Stimulated activated CD8-positive, alpha-beta memory T cell treated with anti-CD3 and anti-CD28 coated beads, Interleukin-4, amount 100 ng/mL, for 48 hours (primary cell): ENCODE results near the gene COL20A1.
"Not testable (repeated sequence)": the region's sequence is repeated elsewhere in the genome, so short reads cannot be mapped to it uniquely, and the experiment has no call there.

Source experiments
- DNase-seq: peaks from one replicate; pipeline ENCODE4 v3.0.0-alpha.2; 2020

Gene COL20A1

DNA sequence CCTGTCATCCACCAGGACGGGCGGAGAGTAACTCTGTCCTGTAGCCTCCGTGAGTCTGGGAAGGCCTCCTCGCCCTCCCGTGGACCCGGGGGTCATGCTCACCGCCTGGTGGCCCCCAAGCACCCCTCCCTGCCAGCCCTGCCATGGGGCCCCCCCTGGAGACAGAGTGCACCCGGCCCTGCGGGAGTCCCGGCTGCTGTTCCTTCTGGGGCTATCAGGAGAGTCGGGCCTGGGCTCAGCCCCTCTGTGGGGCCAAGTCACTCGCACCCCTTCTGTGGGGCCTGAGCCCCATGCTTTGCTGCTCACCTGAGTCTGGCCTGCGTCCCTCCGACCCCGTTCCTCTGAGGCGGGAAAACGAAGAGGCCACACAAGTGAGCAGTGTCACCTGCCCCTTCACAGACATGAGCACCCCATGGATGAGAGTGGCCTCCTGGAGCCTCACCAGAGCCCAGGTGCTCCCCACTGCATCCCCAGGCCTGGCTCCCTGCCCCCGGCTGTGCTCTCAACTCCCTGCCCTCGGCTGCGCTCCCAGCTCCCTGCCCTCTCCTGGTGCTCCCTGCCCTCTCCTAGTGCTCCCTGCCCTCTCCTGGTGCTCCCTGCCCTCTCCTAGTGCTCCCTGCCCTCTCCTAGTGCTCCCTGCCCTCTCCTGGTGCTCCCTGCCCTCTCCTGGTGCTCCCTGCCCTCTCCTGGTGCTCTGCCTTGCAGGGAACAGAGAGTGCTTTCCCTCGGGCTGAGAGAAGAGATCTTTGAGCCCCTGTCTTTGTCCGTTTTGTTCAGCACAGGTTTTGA lies 72.8 kb downstream of the COL20A1 start:
- no peak for DNase-seq

DNA sequence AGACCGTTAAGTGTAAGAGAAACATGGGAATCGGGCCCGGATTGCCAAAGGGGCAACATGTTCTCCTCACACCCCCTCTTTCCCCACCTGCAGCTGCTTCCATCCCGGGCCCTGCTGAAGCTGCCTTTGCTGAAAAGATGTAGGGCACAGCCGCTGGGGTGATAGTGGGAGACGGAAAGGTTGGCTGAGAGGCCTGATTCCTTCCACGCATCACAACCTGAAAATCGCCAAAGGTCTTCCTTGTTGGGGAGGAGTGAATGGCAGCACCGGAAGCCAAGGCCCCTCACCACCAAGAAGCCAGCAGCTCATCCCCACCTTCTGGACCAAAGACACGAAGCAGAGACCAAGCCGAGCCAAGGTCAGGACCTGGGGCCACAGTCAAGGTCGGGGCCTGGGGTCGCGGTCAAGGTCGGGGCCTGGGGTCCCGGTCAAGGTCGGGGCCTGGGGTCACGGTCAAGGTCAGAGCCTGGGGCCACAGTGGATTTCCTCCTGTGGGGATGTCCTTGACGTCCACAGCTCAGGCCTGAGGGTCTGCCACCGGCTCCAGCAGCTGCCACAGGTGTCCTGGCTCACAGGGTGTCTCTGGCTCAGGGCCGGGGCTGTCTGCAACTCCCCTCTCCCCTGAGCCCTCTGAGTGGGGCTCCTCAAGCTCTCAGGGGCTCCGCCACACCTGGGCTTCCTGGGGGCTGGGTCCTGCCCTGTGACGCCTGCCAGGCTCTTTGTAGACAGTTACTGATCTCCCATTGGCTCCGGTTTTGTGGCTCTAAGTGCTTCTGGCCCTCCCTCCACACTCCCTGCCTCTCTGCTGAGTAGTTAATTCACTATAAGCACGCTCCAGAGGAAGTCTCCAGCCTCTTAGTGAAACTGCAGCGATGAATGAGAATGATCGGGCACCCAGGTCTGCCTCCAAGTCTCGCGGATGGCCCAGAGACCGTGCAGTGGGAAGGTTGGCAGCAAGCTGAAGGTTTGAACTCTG lies 73.7 kb downstream of the COL20A1 start:
- DNase-seq = no peak

DNA sequence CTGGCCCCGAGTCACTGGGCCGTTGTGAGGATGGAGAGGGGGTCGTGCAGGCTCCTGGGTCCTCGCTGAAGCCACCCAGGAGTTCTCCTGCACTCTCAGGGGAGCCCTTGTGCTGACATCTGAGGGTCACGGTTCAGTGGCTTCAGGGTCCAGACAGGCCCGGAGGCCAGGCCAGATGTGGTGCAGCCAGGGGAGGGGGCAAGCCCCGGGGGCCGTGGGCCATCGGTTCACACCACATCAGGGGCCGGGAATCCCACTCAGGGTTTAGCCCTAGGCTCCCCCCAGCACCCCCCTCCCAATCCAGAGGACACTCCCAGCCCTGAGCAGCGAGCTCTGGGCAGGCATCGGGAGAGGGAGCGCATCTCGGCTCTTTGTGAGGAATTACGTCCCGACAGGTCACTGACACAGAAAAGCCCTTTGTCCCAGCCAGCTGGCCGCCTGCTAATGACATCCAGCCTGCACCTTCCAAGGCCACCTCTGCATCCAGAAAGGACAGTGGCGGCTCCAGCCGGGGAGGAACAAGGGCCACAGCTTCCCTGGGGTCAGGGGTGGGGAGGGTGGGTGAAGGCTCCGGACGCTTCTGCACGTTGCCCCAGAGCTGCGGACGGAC lies 74.6 kb downstream of the COL20A1 start:
- no peak for DNase-seq

DNA sequence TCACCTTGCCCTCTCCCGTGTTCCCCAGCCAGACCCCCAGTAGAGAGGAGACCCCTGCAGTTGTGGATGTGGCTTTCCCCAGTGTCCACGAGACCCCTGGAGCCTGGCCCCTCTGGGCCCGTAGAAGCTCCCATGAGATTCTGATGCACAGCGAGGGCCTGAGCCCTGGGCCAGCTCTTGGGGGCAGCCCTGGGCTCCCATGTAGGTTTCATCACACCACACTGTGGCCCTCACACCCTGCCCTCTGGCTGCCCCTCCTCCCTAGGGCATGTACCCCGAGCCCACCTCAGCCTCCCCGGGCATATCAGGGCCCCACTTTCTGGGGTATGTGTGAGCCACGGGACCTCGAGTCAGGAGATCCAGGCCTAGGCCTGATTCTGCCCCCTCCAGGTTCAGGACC lies 75.2 kb downstream of the COL20A1 start:
- no peak for DNase-seq

DNA sequence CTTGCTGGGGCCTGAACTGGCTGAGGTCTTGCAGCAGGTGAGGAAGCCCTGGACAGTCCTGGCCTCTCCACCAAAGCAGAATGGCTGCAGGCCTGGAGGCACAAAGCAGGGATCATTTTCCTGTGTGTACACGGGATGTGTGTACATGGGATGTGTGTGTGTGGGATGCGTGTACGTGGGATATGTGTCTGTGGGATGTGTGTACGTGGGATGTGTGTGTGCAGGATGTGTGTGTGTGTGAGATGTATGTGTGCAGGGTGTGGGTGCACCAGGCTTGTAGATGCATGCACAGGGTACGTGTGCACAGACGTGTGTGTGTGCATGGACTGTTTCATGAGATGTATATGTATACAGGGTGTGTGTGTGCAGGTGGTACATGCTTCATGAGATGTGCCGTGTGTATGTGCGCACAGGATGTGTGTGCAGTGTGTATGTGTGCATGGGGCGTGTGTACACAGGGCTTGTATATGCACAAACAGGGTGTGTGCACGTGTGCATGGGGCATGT lies 76.1 kb downstream of the COL20A1 start:
- DNase-seq = no peak

DNA sequence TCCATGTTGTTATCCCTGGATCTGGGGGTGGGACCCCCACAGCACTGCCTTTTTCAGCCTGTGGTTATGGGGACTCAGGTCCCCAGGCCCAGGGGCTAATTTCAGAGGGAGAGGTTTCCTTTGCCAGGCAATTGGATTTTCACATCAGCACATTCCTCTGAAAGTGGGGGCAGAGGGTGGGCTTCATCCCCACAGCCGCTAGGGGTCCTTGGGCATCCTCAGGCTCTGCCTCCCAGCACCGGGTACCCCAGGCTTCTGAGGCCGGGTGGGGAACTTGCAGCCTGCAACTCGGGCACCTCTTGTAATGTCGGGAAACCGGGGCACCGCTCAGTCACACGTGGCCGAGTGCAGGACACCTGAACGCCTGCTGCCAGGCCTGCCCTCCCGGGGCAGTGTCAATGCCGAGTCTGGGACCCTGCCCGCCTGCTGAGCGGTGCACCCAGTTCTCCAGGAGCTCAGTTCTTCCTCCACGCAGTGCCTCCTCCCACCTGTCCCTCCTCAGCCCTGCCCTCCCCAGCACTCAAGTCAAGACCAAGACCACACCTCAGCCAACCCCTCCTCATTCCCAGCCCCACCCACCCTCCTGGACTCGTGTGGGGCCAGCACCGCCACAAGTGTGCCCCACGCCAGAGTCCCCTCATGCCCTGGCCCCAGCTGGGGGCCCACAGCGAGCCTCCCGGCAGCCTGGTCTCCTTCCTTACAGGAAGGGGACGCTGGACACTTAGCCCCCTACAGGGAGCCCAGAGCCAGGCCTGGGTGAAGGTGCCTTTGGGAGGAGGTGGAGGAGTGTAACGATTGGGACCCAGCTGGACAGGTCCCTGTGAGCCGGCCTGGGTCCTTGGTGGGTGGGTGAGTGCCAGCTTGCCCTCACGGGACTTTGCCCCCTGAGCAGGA lies 77.0 kb downstream of the COL20A1 start:
- no peak for DNase-seq

DNA sequence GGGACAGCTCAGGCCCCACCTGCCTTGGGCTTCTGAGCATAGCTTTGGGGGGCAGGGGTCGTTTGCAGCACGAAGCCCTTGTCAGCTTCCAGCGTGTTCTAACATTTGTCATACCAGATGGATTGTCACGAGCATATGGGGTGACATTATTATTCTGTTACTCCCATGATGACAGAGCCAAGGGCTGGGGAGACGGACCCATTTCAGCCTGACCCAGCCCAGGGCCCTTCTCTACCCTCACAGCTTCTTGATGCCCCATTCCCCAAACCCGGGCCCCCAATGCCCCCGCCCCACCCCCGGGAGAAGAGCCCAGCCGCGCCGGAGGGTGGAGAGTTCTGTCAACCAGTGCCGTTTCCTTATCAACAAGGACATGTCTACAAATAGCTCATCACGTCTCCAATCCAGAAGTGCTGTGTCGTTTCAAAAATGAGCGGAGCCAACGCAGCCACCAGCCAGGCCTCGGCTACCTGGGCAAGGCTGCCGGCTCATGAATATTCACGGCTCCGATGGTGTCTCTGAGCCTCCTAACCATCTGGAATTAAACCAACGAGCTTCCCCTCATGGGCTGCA lies 77.7 kb downstream of the COL20A1 start:
- DNase-seq = no peak

DNA sequence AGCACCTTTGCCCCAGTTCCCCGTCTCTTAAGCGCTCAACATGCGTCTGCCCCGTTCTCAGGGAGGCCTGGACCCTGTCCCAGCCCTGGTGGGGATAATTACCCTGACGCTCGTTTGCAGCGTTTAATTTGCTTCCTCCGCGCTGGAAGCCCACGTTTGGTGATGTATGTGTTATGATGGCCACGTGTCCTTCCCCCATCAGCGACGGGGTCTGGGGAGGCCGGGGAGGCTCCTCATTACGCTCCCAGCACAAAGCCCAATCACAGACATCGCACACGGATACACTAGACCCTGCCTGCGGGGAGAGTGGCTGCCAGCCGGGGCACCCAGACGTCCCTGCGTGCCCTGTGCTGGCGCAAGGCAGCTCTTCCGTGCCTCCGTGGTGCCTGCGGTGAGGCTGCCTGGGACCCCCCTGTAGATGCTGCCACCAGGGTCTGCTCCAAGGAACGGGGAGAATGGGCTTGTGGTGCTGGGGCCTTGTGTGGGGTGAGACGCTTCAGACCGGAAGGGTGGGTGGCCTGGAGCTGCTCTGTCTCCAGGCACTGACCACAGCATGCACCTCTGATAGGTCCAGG lies 78.4 kb downstream of the COL20A1 start:
- DNase-seq = no peak

DNA sequence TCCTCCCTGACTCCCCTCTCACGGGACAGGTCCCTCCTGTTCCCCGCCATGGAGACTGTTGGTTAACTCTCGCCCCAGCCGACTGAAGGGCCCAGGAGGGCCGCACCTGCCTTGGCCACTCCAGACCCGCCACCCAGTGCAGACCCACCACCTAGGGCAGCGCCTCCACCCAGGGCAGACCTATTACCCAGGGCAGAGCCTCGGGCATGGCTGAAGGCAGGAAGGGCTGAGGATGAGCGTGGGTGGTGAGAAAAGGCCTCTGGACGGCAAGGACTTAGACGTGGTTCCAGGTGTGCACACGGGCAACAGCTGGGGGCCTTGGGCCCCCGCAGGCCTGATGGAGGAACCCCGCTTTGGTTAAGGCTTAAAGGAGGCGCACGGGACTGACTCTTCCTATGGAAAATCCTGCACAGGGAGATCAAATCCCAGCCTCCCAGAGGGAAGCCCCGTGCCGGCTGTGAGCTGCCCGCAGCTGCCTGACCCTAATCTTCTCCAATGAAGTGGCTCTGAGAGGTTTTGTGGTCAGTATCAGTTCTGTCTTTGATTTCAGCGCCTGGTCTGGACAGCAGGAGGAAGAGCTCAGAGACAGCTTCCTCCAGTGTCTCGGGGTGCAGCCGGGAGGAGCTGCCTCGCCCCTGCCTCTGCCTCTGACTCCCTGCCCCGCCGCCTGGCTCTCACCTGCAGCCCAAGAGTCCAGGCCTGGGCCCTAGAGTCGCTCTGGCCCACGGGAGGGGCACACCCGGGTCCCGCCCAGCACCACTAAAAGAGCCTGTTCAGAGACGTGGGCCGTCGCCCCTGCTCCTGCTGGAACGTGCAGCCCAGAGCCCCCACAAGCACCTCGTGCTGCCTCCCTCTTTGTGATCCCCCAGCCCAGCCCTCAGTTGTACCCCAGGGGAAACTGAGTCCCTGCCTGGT lies 80.2 kb downstream of the COL20A1 start:
- DNase-seq = no peak

DNA sequence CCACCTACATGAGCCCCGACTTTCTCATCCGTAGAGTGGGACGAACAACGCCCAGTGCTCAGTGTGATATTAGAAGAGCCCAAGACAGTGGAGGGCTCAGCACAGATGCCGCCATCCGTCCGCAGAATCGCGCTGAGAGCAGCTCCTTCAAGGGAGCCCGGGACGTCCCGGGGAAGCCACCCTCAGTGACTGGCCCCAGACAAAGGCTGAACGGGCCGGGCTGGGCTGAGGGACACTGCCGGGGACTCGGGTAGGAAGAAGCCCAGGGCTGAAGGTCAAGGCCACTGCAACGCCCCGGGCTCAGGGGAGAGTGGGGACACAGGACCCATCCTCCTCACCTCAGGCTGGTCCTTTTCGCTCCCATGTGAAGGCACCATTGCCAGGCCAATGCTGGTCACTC lies 81.0 kb downstream of the COL20A1 start:
- no peak for DNase-seq

DNA sequence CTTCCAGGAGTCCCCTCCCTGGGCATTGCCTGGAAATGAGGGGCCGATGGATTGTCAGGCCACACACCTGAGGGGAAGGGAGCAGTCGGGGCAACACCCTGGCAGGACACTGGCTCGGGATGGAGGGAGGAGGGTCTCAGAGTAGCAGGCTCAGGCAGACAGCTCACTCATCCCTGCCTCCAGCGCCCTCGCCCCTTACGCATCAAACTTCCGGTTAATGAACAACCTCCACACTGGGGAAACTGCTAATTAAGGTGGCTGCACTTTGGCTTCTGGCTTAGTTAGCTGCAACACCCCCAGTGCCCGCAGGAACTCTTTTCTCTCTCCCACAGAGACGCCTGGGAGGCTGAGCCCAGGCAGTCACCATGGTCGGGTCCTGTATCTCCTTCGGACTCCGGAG lies 81.5 kb downstream of the COL20A1 start:
- no peak for DNase-seq

DNA sequence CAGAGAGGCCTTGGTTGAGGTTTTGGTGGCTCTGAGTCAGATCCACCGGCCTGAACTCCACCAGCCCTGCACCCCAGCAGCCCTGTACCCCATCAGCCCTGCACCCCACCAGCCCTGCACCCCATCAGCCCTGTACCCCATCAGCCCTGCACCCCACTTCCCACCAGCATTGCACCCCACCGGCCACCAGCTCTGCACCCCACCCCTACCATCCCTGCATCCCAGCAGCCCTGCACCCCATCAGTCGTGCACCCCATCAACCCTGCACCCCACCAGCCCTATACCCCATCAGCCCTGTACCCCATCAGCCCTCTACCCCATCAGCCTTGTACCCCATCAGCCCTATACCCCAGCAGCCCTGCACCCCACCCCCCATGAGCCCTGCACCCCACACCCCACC lies 82.5 kb downstream of the COL20A1 start:
- DNase-seq = no peak

DNA sequence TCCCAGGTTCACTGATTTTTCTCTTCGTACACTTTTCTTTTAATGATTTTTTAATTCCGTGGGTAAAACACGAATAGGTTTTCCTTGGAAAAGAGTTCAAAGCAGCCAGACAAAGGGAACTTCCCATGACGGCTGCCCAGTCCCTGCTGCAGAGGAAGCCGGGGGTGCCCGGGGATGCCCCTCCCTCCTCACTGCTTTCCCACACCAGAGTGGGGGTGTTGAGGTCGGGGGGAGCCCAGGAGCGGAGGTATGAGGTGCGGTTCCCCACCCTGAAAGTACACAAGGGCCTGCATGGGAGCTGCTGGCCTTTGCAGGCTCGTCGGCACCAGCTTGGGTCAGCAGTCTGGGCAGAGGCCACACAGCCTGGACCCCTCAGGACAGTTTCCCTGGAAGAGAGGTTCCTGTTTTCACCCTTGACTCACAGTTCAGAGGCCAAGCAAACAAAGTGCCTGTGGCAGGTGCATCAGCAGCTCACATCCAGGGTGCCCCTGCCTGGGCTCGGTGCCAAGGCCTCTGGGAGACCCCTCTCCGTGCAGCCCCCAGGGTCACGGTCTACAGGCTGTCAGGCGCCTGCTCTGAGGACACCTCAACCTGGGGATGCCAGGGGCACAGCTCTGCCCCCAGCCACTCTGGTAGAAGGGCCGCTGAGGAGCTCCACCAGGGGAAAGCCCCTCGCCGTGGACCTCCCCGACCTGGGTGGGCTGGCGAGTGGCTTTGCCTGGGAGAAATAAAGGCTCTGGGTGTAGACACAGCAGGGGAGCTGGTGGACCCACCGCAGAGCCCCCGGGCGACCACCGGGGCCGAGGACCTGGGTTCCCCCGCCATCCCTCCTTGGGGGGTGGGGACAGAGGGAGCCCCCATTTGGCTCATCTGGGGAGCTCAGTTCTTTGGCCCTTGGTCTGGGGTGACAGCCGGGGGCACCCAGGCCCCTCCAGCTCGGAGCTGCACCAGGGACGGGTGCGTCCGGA lies 83.6 kb downstream of the COL20A1 start:
- DNase-seq = no peak

DNA sequence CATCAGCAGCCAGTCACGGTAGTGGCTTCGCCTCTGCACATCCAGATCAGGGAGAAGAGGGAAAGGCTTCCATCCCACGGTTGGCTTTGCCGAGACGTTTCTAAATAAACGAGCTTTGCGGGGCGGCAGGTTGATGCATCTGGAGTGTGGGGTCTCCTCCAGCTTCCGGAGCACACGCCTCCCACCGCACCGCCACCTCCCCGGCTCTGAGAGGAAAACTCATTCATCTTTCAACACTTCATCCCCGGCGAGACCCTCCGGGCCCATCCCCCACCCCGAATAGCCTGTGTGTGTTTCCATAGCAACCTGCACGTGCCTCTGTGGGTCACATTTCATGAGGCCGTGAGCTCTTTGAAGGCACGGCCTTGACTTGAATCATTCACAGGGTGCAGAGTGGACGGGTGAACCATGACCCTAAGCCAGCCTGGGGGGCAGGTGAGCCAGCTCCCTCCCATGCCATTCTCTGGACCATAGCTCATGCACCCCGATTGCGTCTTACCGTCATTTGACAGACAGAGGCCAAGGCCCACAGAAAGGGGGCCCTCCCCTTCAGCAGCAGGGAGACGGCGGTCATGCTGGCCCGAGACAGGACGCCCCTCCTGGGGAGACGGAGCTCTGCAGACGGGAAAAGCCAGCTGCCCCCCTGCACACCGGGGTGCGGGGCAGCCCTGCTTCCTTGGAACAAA lies 84.4 kb downstream of the COL20A1 start:
- no peak for DNase-seq

DNA sequence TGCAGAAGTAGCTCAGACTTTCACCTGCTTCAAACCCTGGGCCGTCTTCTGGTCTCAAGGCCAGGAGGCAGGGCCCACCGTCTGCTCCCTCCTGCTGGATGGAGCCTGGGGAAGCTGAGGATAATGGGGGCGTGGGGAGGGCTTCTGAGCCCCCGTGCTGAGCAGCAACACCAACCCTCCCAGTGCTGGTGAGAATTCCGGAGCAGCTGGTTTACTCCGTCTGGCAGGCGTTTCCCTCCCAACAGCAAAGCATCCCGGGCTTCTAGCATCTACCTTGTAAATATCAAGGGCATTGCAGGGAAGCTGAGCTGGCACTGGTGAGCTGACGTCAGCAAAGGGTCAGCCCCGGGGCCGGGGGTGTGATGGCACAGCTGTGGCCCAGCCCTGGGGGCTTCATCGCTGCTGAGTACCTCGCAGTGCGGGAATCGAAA lies 85.0 kb downstream of the COL20A1 start:
- DNase-seq = no peak

DNA sequence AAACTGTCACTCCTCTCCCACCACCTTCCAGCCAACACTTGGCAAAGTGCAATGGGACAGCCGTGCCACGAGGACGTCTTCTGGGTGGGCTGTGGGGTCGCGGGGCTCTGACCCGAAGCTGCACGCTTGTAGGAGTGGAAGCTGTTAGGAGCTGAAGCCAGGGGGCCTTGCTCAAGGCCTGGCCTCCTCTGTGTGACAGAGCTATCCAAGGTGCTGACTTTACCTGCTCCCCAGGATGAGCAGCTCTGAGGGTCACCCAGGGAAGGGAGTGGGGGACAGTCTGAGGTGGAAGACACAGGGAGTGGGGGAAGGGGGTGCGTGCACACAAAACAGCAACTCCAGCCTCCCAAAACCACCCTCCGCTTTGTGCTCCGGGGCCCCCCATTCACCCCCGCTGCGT lies 85.6 kb downstream of the COL20A1 start:
- DNase-seq = no peak

DNA sequence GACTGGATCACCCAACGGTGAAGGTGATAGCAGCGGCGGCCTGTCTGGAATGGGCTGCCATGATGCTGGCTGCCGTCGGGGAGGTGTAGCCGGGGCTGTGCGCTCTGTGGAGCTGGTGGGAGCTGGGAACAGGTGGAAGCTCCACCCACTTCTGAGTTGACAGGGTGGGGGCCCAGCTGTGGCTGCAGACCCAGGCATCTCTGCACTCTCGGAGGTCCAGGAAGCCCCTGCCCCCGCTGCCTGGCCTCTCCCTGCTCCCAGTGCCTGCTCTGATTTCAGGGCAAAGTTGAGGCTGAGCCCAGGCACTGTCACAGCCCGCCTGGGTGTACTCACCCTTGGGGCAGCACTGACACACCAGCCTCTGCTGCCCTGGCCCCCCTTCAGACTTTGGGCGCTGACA lies 86.3 kb downstream of the COL20A1 start:
- DNase-seq = no peak

DNA sequence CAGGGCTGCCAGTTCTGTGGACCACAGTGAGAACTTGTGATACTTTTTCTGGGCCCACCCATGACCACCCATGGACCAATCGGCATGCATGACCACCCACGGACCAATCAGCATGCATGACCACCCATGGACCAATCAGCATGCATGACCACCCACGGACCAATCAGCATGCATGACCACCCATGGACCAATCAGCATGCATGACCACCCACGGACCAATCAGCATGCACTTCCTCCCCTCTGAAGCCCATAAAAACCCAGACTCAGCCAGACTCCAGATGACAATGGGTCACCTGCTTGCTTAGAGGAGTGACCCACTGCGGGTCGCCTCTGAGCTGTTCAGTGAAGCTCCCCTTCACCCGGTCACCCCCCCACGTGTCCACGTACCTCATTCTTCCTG lies 86.9 kb downstream of the COL20A1 start:
- not testable (repeated sequence) for DNase-seq
